HEK293T (cell line): ENCODE data around the gene ICAM4.

ENCODE experiments used
- CTCF ChIA-PET: fragments of 350-600 bp; formaldehyde crosslinking; extraction: SDS; loops from one replicate; lab custom pipeline; 2021; ENCODE audit warnings: antibody characterized with exemption, inconsistent platforms; lab: Yijun Ruan, JAX
- POLR2A ChIA-PET: fragments of 350-600 bp; formaldehyde crosslinking; extraction: SDS; loops from one replicate; lab custom pipeline; 2020; ENCODE audit warnings: antibody characterized with exemption, inconsistent platforms; lab: Yijun Ruan, JAX
- DNase-seq: peaks from one replicate; pipeline ENCODE4 v3.0.0; 2012; ENCODE audit warnings: mixed read lengths; ENCODE audit errors: extremely low spot score
- ARNT ChIP-seq: fragments of 450-650 bp; IDR thresholded peaks from 2 replicates; pipeline ENCODE4 v1.6.1; 2017; ENCODE audit warnings: mild to moderate bottlenecking
- BHLHE40 ChIP-seq: fragments of 450-650 bp; IDR thresholded peaks from 2 replicates; pipeline ENCODE4 v1.6.1; 2016; ENCODE audit warnings: mild to moderate bottlenecking, moderate library complexity, borderline replicate concordance
- CTBP1 ChIP-seq: fragments of 450-650 bp; IDR thresholded peaks from 2 replicates; pipeline ENCODE4 v1.6.1; 2016; ENCODE audit warnings: borderline replicate concordance
- ELF4 ChIP-seq: fragments of 450-650 bp; IDR thresholded peaks from 2 replicates; pipeline ENCODE4 v1.6.1; 2017; ENCODE audit warnings: antibody characterized with exemption
- FOXA1 ChIP-seq: fragments of 450-650 bp; IDR thresholded peaks from 2 replicates; pipeline ENCODE4 v1.6.1; 2016; ENCODE audit warnings: mild to moderate bottlenecking
- FOXK2 ChIP-seq: fragments of 450-650 bp; IDR thresholded peaks from 2 replicates; pipeline ENCODE4 v1.6.1; 2016; ENCODE audit warnings: mild to moderate bottlenecking
- FOXM1 ChIP-seq: fragments of 450-650 bp; IDR thresholded peaks from 2 replicates; pipeline ENCODE4 v1.6.1; 2017; ENCODE audit warnings: mild to moderate bottlenecking, borderline replicate concordance
- HDGF ChIP-seq: fragments of 450-650 bp; IDR thresholded peaks from 2 replicates; pipeline ENCODE4 v1.6.1; 2017; ENCODE audit warnings: antibody characterized with exemption, borderline replicate concordance
- L3MBTL2 ChIP-seq: fragments of 450-650 bp; conservative IDR thresholded peaks from 2 replicates; pipeline ENCODE4 v1.6.1; 2016; ENCODE audit warnings: mild to moderate bottlenecking
- LEF1 ChIP-seq: fragments of 450-650 bp; IDR thresholded peaks from 2 replicates; pipeline ENCODE4 v1.6.1; 2017; ENCODE audit warnings: mild to moderate bottlenecking, borderline replicate concordance
- NFRKB ChIP-seq: fragments of 450-650 bp; IDR thresholded peaks from 2 replicates; pipeline ENCODE4 v1.6.1; 2016; ENCODE audit warnings: mild to moderate bottlenecking, moderate library complexity
- PKNOX1 ChIP-seq: fragments of 450-650 bp; IDR thresholded peaks from 2 replicates; pipeline ENCODE4 v1.6.1; 2016
- SP1 ChIP-seq: fragments of 450-650 bp; IDR thresholded peaks from 2 replicates; pipeline ENCODE4 v1.6.1; 2017
- SUZ12 ChIP-seq: fragments of 450-650 bp; IDR thresholded peaks from 2 replicates; pipeline ENCODE4 v1.6.1; 2016; ENCODE audit warnings: mild to moderate bottlenecking
- TARDBP ChIP-seq: fragments of 450-650 bp; IDR thresholded peaks from 2 replicates; pipeline ENCODE4 v1.6.1; 2016
- ZNF384 ChIP-seq: fragments of 450-650 bp; IDR thresholded peaks from 2 replicates; pipeline ENCODE4 v1.6.1; 2016

The ICAM4 gene

GRCh38 chr19:10318807-10319682, 32.3 kb downstream of the ICAM4 start:
- no peak for DNase-seq
- no peak for TF ChIP-seq TARDBP
- no peak for TF ChIP-seq HDGF
- no peak for TF ChIP-seq FOXK2
- no peak for TF ChIP-seq SUZ12
- no peak for TF ChIP-seq ARNT
- TF ChIP-seq FOXA1 = no peak
- ChIA-PET CTCF (no interaction called here), POLR2A (interaction anchor here (1.1 to 2.2 kb wide), 2 partner anchors 11 to 30 kb away, joined by 3 to 7 read pairs; partner anchors contain the start of gene ICAM5)

GRCh38 chr19:10320602-10321416, 34.1 kb downstream of the ICAM4 start:
- ChIA-PET CTCF (no interaction called here), POLR2A (interaction anchor here (4.9 kb wide), 1 partner anchor 13 kb away, joined by 15 read pairs; the partner anchor contains the start of gene RAVER1)
- DNase-seq = no peak
- TF ChIP-seq PKNOX1 (no peak), ELF4 (no peak), TARDBP (no peak), HDGF (no peak), NFRKB (no peak), LEF1 (no peak)

GRCh38 chr19:10321417-10321797, 34.7 kb downstream of the ICAM4 start:
- TF ChIP-seq FOXK2 (no peak), FOXM1 (no peak), ELF4 (no peak), BHLHE40 (no peak), ARNT (no peak), NFRKB (no peak)
- CTCF ChIA-PET = no interaction called here
- POLR2A ChIA-PET = interaction anchor here (4.9 kb wide), 1 partner anchor 13 kb away, joined by 15 read pairs; the partner anchor contains the start of gene RAVER1
- DNase-seq = no peak

- TF ChIP-seq NFRKB (no peak), BHLHE40 (no peak), HDGF (no peak), ARNT (no peak), FOXM1 (no peak), CTBP1 (no peak), FOXK2 (no peak), ELF4 (no peak), L3MBTL2 (no peak), LEF1 (no peak)
- ChIA-PET POLR2A (interaction anchor here (4.9 kb wide), 1 partner anchor 12 kb away, joined by 15 read pairs; the partner anchor contains the start of gene RAVER1), CTCF (no interaction called here)
- no peak for DNase-seq
These were observed 35.4 kb downstream of the ICAM4 start for GRCh38 chr19:10321874-10322835.

GRCh38 chr19:10325732-10326131, 39.0 kb downstream of the ICAM4 start:
- CTCF ChIA-PET = interaction anchor here (0.9 kb wide), 1 partner anchor 63 kb away, joined by 4 read pairs; no protein-coding TSS in a partner anchor
- DNase-seq = no peak
- POLR2A ChIA-PET = interaction anchor here (1.1 to 1.7 kb wide), 2 partner anchors 8 to 55 kb away, joined by 3 to 5 read pairs; partner anchors contain the start of gene TYK2
- TF ChIP-seq NFRKB (no peak), L3MBTL2 (no peak), FOXK2 (no peak)

- ChIA-PET CTCF (no interaction called here), POLR2A (no interaction called here)
- TF ChIP-seq SP1 (no peak), ARNT (no peak), BHLHE40 (no peak), FOXA1 (no peak), TARDBP (no peak), SUZ12 (no peak), FOXM1 (no peak), PKNOX1 (no peak), FOXK2 (no peak), LEF1 (no peak), ZNF384 (no peak), ELF4 (no peak), NFRKB (no peak), L3MBTL2 (no peak), CTBP1 (no peak), HDGF (no peak)
- DNase-seq = no peak
These were observed 41.0 kb downstream of the ICAM4 start for GRCh38 chr19:10327793-10328192.
